OCI-LY1 (cell line): ENCODE measurements around the gene CELF3.

ENCODE experiments used
- H2AFZ ChIP-seq: fragments of 200-600 bp; sonication (generic), shearing (Covaris generic); 2 replicates; pipeline ENCODE4 v1.6.0; 2014; ENCODE audit warnings: antibody characterized with exemption, mild to moderate bottlenecking, low read length
- H3F3A ChIP-seq: fragments of 200-600 bp; sonication (generic), shearing (Covaris generic); 2 replicates; pipeline ENCODE4 v1.6.0; 2014; ENCODE audit warnings: mild to moderate bottlenecking, antibody characterized with exemption, low read length, moderate library complexity; ENCODE audit not compliant: insufficient read depth
- H3K27ac ChIP-seq: fragments of 200-600 bp; sonication (generic); 2 replicates; pipeline ENCODE4 v1.5.1; 2014; ENCODE audit warnings: low read length, mixed run types, mild to moderate bottlenecking, low read depth; ENCODE audit not compliant: poor library complexity, severe bottlenecking
- H3K27me3 ChIP-seq: fragments of 200-600 bp; sonication (generic); 2 replicates; pipeline ENCODE4 v1.6.0; 2014; ENCODE audit warnings: antibody characterized with exemption, mild to moderate bottlenecking, low read length, moderate library complexity; ENCODE audit not compliant: insufficient read depth
- H3K36me3 ChIP-seq: fragments of 200-600 bp; sonication (generic); 2 replicates; pipeline ENCODE4 v1.6.1; 2014; ENCODE audit warnings: mild to moderate bottlenecking, antibody characterized with exemption, low read length, moderate library complexity, mixed read lengths; ENCODE audit not compliant: insufficient read depth
- H3K4me1 ChIP-seq: fragments of 200-600 bp; sonication (generic); 2 replicates; pipeline ENCODE4 v1.5.1; 2014; ENCODE audit warnings: mild to moderate bottlenecking, low read length, moderate library complexity; ENCODE audit not compliant: insufficient read depth, severe bottlenecking
- H3K4me2 ChIP-seq: fragments of 200-600 bp; sonication (generic), shearing (Covaris generic); 2 replicates; pipeline ENCODE4 v1.6.1; 2014; ENCODE audit warnings: low read length
- H3K4me3 ChIP-seq: fragments of 200-600 bp; sonication (generic); 2 replicates; pipeline ENCODE4 v1.5.1; 2014; ENCODE audit warnings: low read length, low read depth, mild to moderate bottlenecking, mixed read lengths; ENCODE audit not compliant: poor library complexity, severe bottlenecking
- H3K79me2 ChIP-seq: fragments of 200-600 bp; shearing (Covaris generic); 2 replicates; pipeline ENCODE4 v1.6.1; 2016; ENCODE audit warnings: mixed run types, low read length, mixed read lengths; ENCODE audit not compliant: insufficient read depth
- H3K9ac ChIP-seq: fragments of 200-600 bp; sonication (generic), shearing (Covaris generic); 2 replicates; pipeline ENCODE4 v1.6.1; 2014; ENCODE audit warnings: mild to moderate bottlenecking, low read length, mixed read lengths
- H3K9me2 ChIP-seq: fragments of 200-600 bp; sonication (generic), shearing (Covaris generic); 2 replicates; pipeline ENCODE4 v1.6.1; 2014; ENCODE audit warnings: low read depth, mild to moderate bottlenecking, low read length, mixed read lengths
- H3K9me3 ChIP-seq: fragments of 200-600 bp; shearing (Covaris generic); 2 replicates; pipeline ENCODE4 v1.6.1; 2014; ENCODE audit warnings: low read length, mixed read lengths
- H4K20me1 ChIP-seq: fragments of 200-600 bp; sonication (generic), shearing (Covaris generic); 2 replicates; pipeline ENCODE4 v1.6.0; 2016; ENCODE audit warnings: mild to moderate bottlenecking, low read length; ENCODE audit not compliant: insufficient read depth
- EZH2 ChIP-seq: fragments of 200-600 bp; sonication (generic), shearing (Covaris generic); IDR thresholded peaks from 2 replicates; pipeline ENCODE4 v1.8.0; 2017; ENCODE audit warnings: borderline replicate concordance, mixed run types, mild to moderate bottlenecking, antibody characterized with exemption, low read length, moderate library complexity, mixed read lengths
- TF ChIP-seq, protein P1 (sequence below): fragments of 200-600 bp; sonication (generic), shearing (Covaris generic); IDR thresholded peaks from 2 replicates; pipeline ENCODE4 v1.5.1; 2017; ENCODE audit warnings: mild to moderate bottlenecking, antibody characterized with exemption, low read length, moderate library complexity, mixed read lengths

The CELF3 gene

DNA sequence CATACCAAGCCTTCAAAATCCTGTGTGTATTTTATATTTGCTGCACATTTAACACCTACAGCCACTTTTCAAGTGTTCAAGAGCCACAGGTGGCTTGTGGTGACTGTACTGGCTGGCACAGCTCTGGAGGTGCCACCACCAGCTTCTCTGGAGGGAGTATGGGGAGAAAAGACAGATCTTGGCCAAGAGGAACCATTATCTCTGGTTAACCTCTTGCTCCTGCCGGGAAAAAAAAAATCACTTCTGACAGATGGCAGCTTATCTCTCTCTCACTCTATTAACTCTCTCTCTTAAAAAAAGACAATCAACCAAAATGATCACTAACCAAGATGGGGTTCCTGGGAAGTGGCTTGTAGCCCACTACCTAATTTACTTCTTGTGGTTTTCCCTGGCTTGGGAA is 3.5 kb upstream of the CELF3 start:
- H4K20me1 ChIP-seq = no peaks in the 10 kb centered on the region
- no peaks in the 10 kb centered on the region for H3K36me3 ChIP-seq
- H2AFZ ChIP-seq = no peak overlapping the region
- no peaks in the 10 kb centered on the region; the same call in 1 of the 2 replicates for H3K27me3 ChIP-seq
- H3K9ac ChIP-seq = no peak overlapping the region
- no peaks in the 10 kb centered on the region for H3K9me3 ChIP-seq
- no peak overlapping the region for H3K4me2 ChIP-seq
- H3K27ac ChIP-seq = no peak overlapping the region
- H3K79me2 ChIP-seq = no peaks in the 10 kb centered on the region
- H3K4me3 ChIP-seq = no peak overlapping the region
- no peaks in the 10 kb centered on the region for H3K9me2 ChIP-seq
- no peaks in the 10 kb centered on the region for H3F3A ChIP-seq
- TF ChIP-seq, protein P1, sequence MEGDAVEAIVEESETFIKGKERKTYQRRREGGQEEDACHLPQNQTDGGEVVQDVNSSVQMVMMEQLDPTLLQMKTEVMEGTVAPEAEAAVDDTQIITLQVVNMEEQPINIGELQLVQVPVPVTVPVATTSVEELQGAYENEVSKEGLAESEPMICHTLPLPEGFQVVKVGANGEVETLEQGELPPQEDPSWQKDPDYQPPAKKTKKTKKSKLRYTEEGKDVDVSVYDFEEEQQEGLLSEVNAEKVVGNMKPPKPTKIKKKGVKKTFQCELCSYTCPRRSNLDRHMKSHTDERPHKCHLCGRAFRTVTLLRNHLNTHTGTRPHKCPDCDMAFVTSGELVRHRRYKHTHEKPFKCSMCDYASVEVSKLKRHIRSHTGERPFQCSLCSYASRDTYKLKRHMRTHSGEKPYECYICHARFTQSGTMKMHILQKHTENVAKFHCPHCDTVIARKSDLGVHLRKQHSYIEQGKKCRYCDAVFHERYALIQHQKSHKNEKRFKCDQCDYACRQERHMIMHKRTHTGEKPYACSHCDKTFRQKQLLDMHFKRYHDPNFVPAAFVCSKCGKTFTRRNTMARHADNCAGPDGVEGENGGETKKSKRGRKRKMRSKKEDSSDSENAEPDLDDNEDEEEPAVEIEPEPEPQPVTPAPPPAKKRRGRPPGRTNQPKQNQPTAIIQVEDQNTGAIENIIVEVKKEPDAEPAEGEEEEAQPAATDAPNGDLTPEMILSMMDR = no peak
- no peak for TF ChIP-seq EZH2
- peaks cover 5% of the 10 kb centered on the region for H3K4me1 ChIP-seq

- no peaks in the 10 kb centered on the region for H3K36me3 ChIP-seq
- H3K79me2 ChIP-seq = no peaks in the 10 kb centered on the region
- no peaks in the 10 kb centered on the region; the same call in 1 of the 2 replicates for H3K27me3 ChIP-seq
- no peak overlapping the region for H2AFZ ChIP-seq
- H4K20me1 ChIP-seq = no peaks in the 10 kb centered on the region
- H3K4me1 ChIP-seq = peaks cover 5% of the 10 kb centered on the region
- TF ChIP-seq, protein P1 = no peak
- no peak for TF ChIP-seq EZH2
- no peaks in the 10 kb centered on the region for H3K9me3 ChIP-seq
- H3K9ac ChIP-seq = no peak overlapping the region
- no peak overlapping the region for H3K4me2 ChIP-seq
- no peaks in the 10 kb centered on the region for H3F3A ChIP-seq
- H3K4me3 ChIP-seq = no peak overlapping the region
- H3K9me2 ChIP-seq = no peaks in the 10 kb centered on the region
- H3K27ac ChIP-seq = no peak overlapping the region
Measured at GRCh38 chr1:151718666-151719065, 2.1 kb upstream of the CELF3 start.

GRCh38 chr1:151718011-151718431 is 1.4 kb upstream of the CELF3 start:
- Histone ChIP-seq H3K4me1 (peaks cover 5% of the 10 kb centered on the region), H3K79me2 (no peaks in the 10 kb centered on the region), H3K9me2 (no peaks in the 10 kb centered on the region), H3K27ac (no peak overlapping the region), H3K9ac (no peak overlapping the region), H3K4me2 (no peak overlapping the region), H3K9me3 (no peaks in the 10 kb centered on the region), H3F3A (no peaks in the 10 kb centered on the region), H3K27me3 (no peaks in the 10 kb centered on the region; the same call in 1 of the 2 replicates), H3K36me3 (no peaks in the 10 kb centered on the region), H3K4me3 (no peak overlapping the region), H4K20me1 (no peaks in the 10 kb centered on the region), H2AFZ (no peak overlapping the region)
- no peak for TF ChIP-seq EZH2
- TF ChIP-seq, protein P1 = no peak
